ENCODE results near the gene CYB5RL. TPM values are rescaled to one million over a fixed set of nuclear protein-coding genes. Genes with fewer than 3 reads are reported as not detected.

Gene CYB5RL
- total and polyA plus RNA-seq, 2 of the 8 experiments (the other 6 are each of a cell fraction or from before 2014, with no cell fraction given), result 13.2 to 14.1 TPM

DNA sequence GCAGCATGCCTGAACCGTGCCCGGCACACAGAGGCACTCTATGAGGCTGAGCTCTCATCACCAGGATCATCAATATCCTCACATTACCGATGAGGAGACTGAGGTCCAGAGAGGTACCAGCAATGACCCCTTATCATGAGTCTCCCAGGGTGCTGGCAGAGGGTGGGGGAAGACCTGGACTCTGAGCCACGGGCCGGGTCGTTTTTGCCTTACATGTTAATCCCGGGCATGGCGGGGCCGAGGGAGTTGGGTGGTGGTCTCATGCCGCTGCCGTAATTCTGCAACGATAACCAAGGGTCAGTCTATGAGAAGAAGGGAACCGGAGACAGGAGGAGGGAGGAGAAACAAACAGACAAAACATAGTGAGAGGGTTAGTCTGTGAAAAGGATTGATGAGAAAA lies 43.2 kb upstream of the CYB5RL start:
- Histone ChIP-seq H3K79me2 (ENCODE audit: control insufficient read depth in 1 of 2, insufficient read depth in 2 of 2, low read length in 2 of 2) (no peaks in the 10 kb centered on the region), H2BK15ac (ENCODE audit: low read length) (no peak overlapping the region), H2BK120ac (replicated peaks; ENCODE audit: low read depth, low read length) (no peak overlapping the region), H3K4ac (replicated peaks; ENCODE audit: insufficient read length, low read depth, low read length) (no peak overlapping the region), H2AK5ac (ENCODE audit: low read depth, low read length) (no peak overlapping the region), H2BK5ac (ENCODE audit: low read depth, low read length) (no peak overlapping the region), H3K27me3 (replicated peaks in 1 of 4; ENCODE audit: control insufficient read depth in 3 of 4, extremely low read depth in 1 of 4, insufficient read depth in 3 of 4, low read length in 3 of 4) (no peaks in the 10 kb centered on the region; a peak in 1 of 7 replicates), H4K5ac (ENCODE audit: insufficient read length, low read depth, low read length) (no peak overlapping the region), H2BK12ac (ENCODE audit: low read depth, low read length) (no peak overlapping the region), H3K4me2 (ENCODE audit: insufficient read depth in 1 of 2, low read depth in 2 of 2, low read length in 2 of 2) (no peak overlapping the region), H3K56ac (replicated peaks; ENCODE audit: insufficient read length, low read depth, low read length) (no peak overlapping the region), H3K9ac (replicated peaks in 1 of 4; ENCODE audit: extremely low read depth in 1 of 4, low read depth in 3 of 4, low read length in 3 of 4) (no peak overlapping the region), H3K27ac (ENCODE audit: low read depth, low read length) (no peak overlapping the region), H3K23me2 (ENCODE audit: low read depth, low read length) (no peaks in the 10 kb centered on the region), H3K9me3 (ENCODE audit: insufficient read depth in 2 of 2, low read depth in 1 of 2, low read length in 1 of 2) (no peaks in the 10 kb centered on the region), H4K91ac (replicated peaks; ENCODE audit: insufficient read length, low read length) (no peak overlapping the region), H3K36me3 (ENCODE audit: control insufficient read depth in 2 of 4, insufficient read depth in 4 of 4, low read length in 3 of 4) (peaks cover 3 to 37% (median 16%) of the 10 kb centered on the region in 4 experiments; a peak in 7 of 8 replicates), H3K4me1 (replicated peaks in 1 of 4; ENCODE audit: control insufficient read depth in 3 of 4, insufficient read depth in 4 of 4, low read length in 3 of 4) (no peaks in the 10 kb centered on the region), H3K4me3 (ENCODE audit: extremely low read depth in 1 of 4, insufficient read depth in 2 of 4, low read depth in 3 of 4, low read length in 4 of 4) (no peak overlapping the region), H2AFZ (ENCODE audit: low read length) (no peak overlapping the region), H3K23ac (ENCODE audit: insufficient read length) (no peak overlapping the region), H3K14ac (ENCODE audit: insufficient read length) (no peak overlapping the region), H3K18ac (ENCODE audit: extremely low read depth, low read length) (no peak overlapping the region), H4K20me1 (replicated peaks in 1 of 2; ENCODE audit: control insufficient read depth in 1 of 2, insufficient read depth in 2 of 2, low read length in 2 of 2) (peaks cover 3 to 10% of the 10 kb centered on the region in 2 experiments), H4K8ac (ENCODE audit: extremely low read depth, insufficient read depth, low read length) (no peak overlapping the region), H2BK20ac (ENCODE audit: low read length) (no peak overlapping the region), H3K79me1 (ENCODE audit: low read depth, low read length) (no peaks in the 10 kb centered on the region)
- 95% methylated on average over 13 of the region's 13 CpGs; no CpG with 5 or more reads in 1 of the 2 experiments for WGBS, 2 experiments (ENCODE audit: extremely low coverage in 1 of 2, insufficient coverage in 1 of 2, insufficient read length in 1 of 2, insufficient replicate concordance in 2 of 2, low coverage in 1 of 2, low lambda C conversion rate in 2 of 2, missing lambda C conversion rate in 1 of 2)
- DNase-seq (ENCODE audit: low read depth in 1 of 2, low spot score in 2 of 2) (no peak), FAIRE-seq (no peak)
- TF ChIP-seq HDAC6 (IDR thresholded peaks at IDR 0.05; ENCODE audit: low read depth, low read length), result no peak
- POLR2A ChIA-PET (ENCODE audit: partially characterized antibody), result no interaction called here
- CTCF ChIA-PET (ENCODE audit: partially characterized antibody), result no interaction called here

Data from H1 (cell line).